Loucy (cell line): ENCODE data around the gene CAMK2D.

Source experiments
- EZH2phosphoT487 ChIP-seq: fragments of 200-600 bp; IDR thresholded peaks from 2 replicates; pipeline ENCODE4 v1.6.1; 2018; ENCODE audit warnings: antibody characterized with exemption, mild to moderate bottlenecking, moderate library complexity, borderline replicate concordance
- TF ChIP-seq, protein P1 (sequence below): fragments of 200-600 bp; sonication (generic); conservative IDR thresholded peaks from 2 replicates; pipeline ENCODE4 v1.5.1; 2014; ENCODE audit warnings: mild to moderate bottlenecking, antibody characterized with exemption, low read length

- TF ChIP-seq, protein P1, sequence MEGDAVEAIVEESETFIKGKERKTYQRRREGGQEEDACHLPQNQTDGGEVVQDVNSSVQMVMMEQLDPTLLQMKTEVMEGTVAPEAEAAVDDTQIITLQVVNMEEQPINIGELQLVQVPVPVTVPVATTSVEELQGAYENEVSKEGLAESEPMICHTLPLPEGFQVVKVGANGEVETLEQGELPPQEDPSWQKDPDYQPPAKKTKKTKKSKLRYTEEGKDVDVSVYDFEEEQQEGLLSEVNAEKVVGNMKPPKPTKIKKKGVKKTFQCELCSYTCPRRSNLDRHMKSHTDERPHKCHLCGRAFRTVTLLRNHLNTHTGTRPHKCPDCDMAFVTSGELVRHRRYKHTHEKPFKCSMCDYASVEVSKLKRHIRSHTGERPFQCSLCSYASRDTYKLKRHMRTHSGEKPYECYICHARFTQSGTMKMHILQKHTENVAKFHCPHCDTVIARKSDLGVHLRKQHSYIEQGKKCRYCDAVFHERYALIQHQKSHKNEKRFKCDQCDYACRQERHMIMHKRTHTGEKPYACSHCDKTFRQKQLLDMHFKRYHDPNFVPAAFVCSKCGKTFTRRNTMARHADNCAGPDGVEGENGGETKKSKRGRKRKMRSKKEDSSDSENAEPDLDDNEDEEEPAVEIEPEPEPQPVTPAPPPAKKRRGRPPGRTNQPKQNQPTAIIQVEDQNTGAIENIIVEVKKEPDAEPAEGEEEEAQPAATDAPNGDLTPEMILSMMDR: no peak
- TF ChIP-seq EZH2phosphoT487: no peak
Measured at GRCh38 chr4:113505044-113505443, 256.5 kb downstream of the CAMK2D start.
